Endothelial cell of umbilical vein (primary cell): ENCODE results near the gene CNPY1. TPM values are rescaled to one million over a fixed set of nuclear protein-coding genes. Genes with fewer than 3 reads are reported as not detected.
"Not testable (repeated sequence)": the region's sequence is repeated elsewhere in the genome, so short reads cannot be mapped to it uniquely, and the experiment has no call there.

Experiments used
- Bru-seq: library from RNA; stranded (reverse); fragments of 400-500 nt; gene quantifications from one replicate; lab custom pipeline; 2021; lab: Mats Ljungman, UMichigan
- BruChase-seq, 2 experiments: library from RNA; stranded (reverse); fragments of 400-500 nt; gene quantifications; one replicate each; lab custom pipeline; 2021; lab: Mats Ljungman, UMichigan
- BruUV-seq: library from RNA; stranded (reverse); fragments of 400-500 nt; replicated peaks from 2 replicates; lab custom pipeline; 2021; lab: Mats Ljungman, UMichigan
- CTCF ChIA-PET: fragments of 300-600, 350-600 bp; sonication (Branson Sonifier 250); formaldehyde crosslinking; loops from one replicate; lab custom pipeline; 2021; ENCODE audit warnings: antibody characterized with exemption, inconsistent platforms; lab: Charles Lee
- POLR2A ChIA-PET: fragments of 300-600, 350-600 bp; sonication (Branson Sonifier 250); formaldehyde crosslinking; loops from one replicate; lab custom pipeline; 2021; ENCODE audit warnings: antibody characterized with exemption, inconsistent platforms; lab: Charles Lee
- DNase-seq: peaks from one replicate; pipeline ENCODE4 v3.0.0-alpha.2; 2011; ENCODE audit warnings: low read depth, low spot score
- FAIRE-seq: peaks from 2 replicates; lab custom pipeline; 2011; peaks lifted over from hg19 to GRCh38; lab: Jason Lieb, UNC
- H2AFZ ChIP-seq: 2 replicates; pipeline ENCODE4 v1.6.0; 2012; ENCODE audit warnings: low read depth, low read length, control low read depth, inconsistent platforms
- H3K27ac ChIP-seq: 2 replicates; pipeline ENCODE4 v1.5.1; 2011; ENCODE audit warnings: low read depth, mild to moderate bottlenecking, control low read depth, low read length, moderate library complexity; ENCODE audit not compliant: insufficient read depth
- H3K27me3 ChIP-seq, 2 experiments: 2 replicates each; pipeline versions ENCODE4 v1.6.0 to v1.6.1; 2011; ENCODE audit warnings: low read length in 2 of 2, mixed read lengths in 1 of 2; ENCODE audit not compliant: control insufficient read depth in 2 of 2, insufficient read depth in 2 of 2
- H3K36me3 ChIP-seq, 2 experiments: 2 replicates in 1 of 2; 3 replicates in 1 of 2; pipeline ENCODE4 v1.5.1; 2011; ENCODE audit warnings: low read length in 2 of 2, mild to moderate bottlenecking in 1 of 2, moderate library complexity in 1 of 2; ENCODE audit not compliant: control insufficient read depth in 2 of 2, insufficient read depth in 2 of 2; ENCODE audit errors: extremely low read depth in 1 of 2
- H3K4me1 ChIP-seq: 3 replicates; pipeline ENCODE4 v1.5.1; 2011; ENCODE audit warnings: mild to moderate bottlenecking, low read length; ENCODE audit not compliant: control insufficient read depth, insufficient read depth; ENCODE audit errors: extremely low read depth
- H3K4me2 ChIP-seq: 2 replicates; pipeline ENCODE4 v1.6.1; 2011; ENCODE audit warnings: low read length, control low read depth, mixed read lengths; ENCODE audit not compliant: insufficient read depth
- H3K4me3 ChIP-seq, 3 experiments: fragments of 200-600 bp in 1 of 3; sonication (generic), shearing (Covaris generic) in 1 of 3; replicated peaks in 1 of 3; 2 replicates each; pipeline ENCODE4 v1.5.1; 2011 to 2016; ENCODE audit warnings: control low read depth in 3 of 3, low read length in 3 of 3, mild to moderate bottlenecking in 2 of 3, inconsistent platforms in 1 of 3, low read depth in 1 of 3, moderate library complexity in 1 of 3; ENCODE audit not compliant: insufficient read depth in 1 of 3
- H3K79me2 ChIP-seq: 2 replicates; pipeline ENCODE4 v1.6.0; 2012; ENCODE audit warnings: low read length, inconsistent platforms; ENCODE audit not compliant: control insufficient read depth, insufficient read depth
- H3K9ac ChIP-seq: replicated peaks from 2 replicates; pipeline ENCODE3; 2011; ENCODE audit warnings: low read length, control low read depth; ENCODE audit not compliant: insufficient read depth; ENCODE audit errors: extremely low read depth
- H3K9me1 ChIP-seq: replicated peaks from 3 replicates; pipeline ENCODE4 v1.6.0; 2011; ENCODE audit warnings: mild to moderate bottlenecking, low read length; ENCODE audit not compliant: control insufficient read depth, insufficient read depth; ENCODE audit errors: extremely low read depth
- H3K9me3 ChIP-seq: replicated peaks from 2 replicates; pipeline ENCODE4 v1.5.1; 2012; ENCODE audit warnings: low read length, inconsistent platforms; ENCODE audit not compliant: control insufficient read depth, insufficient read depth
- H4K20me1 ChIP-seq: replicated peaks from 2 replicates; pipeline ENCODE3; 2011; ENCODE audit warnings: mild to moderate bottlenecking, low read length; ENCODE audit not compliant: control insufficient read depth, insufficient read depth; ENCODE audit errors: extremely low read depth
- CTCF ChIP-seq, 2 donors: IDR thresholded peaks; 1 replicate in 1 of 2; 2 replicates in 1 of 2; pipeline ENCODE4 v1.5.1; 2011; ENCODE audit warnings: low read length in 2 of 2, mild to moderate bottlenecking in 2 of 2, moderate library complexity in 2 of 2, control low read depth in 1 of 2, inconsistent platforms in 1 of 2, low read depth in 1 of 2; ENCODE audit not compliant: insufficient read depth in 1 of 2; ENCODE audit errors: extremely low read depth in 1 of 2
- EZH2 ChIP-seq: IDR thresholded peaks from 2 replicates; pipeline ENCODE4 v1.6.1; 2012; ENCODE audit warnings: borderline replicate concordance, low read depth, mild to moderate bottlenecking, moderate library complexity, low read length, inconsistent platforms; ENCODE audit not compliant: severe bottlenecking
- FOS ChIP-seq: IDR thresholded peaks from 2 replicates; pipeline ENCODE4 v1.6.1; 2011; ENCODE audit warnings: mild to moderate bottlenecking, low read length, moderate library complexity, borderline replicate concordance; ENCODE audit not compliant: insufficient read depth
- GATA2 ChIP-seq: IDR thresholded peaks from 2 replicates; pipeline ENCODE4 v1.7.0; 2011; ENCODE audit warnings: low read depth, mild to moderate bottlenecking, moderate library complexity, mixed read lengths, low read length; ENCODE audit not compliant: insufficient read length, insufficient read depth
- JUN ChIP-seq: IDR thresholded peaks from 2 replicates; pipeline ENCODE4 v1.6.1; 2011; ENCODE audit warnings: borderline replicate concordance, low read depth; ENCODE audit not compliant: insufficient read length, insufficient read depth
- MAX ChIP-seq: IDR thresholded peaks from 2 replicates; pipeline ENCODE4 v1.6.1; 2011; ENCODE audit not compliant: insufficient read depth, insufficient read length
- MYC ChIP-seq: IDR thresholded peaks from one replicate; pipeline ENCODE4 v1.6.1; 2011; ENCODE audit warnings: mild to moderate bottlenecking, low read depth, low read length
- POLR2A ChIP-seq: IDR thresholded peaks from 2 replicates; pipeline ENCODE4 v1.6.1; 2012; ENCODE audit warnings: low read depth, mild to moderate bottlenecking, control low read depth, low read length
- POLR2AphosphoS5 ChIP-seq: IDR thresholded peaks from 2 replicates; pipeline ENCODE4 v1.6.1; 2012; ENCODE audit warnings: low read depth, mild to moderate bottlenecking, control low read depth, low read length, moderate library complexity; ENCODE audit not compliant: insufficient read depth
- dilution Hi-C: fragments of 300-500 bp; cut with MboI; formaldehyde crosslinking; loops from one replicate; pipeline ENCODE4 v1.15.0; 2019; ENCODE audit warnings: low sequenced_read_pairs; ENCODE audit not compliant: extremely low pct_ligation_motif_present
- intact Hi-C: fragments of 100-400 bp; cut with micrococcal nuclease; formaldehyde crosslinking; loops from one replicate; pipeline ENCODE4 v1.10.0; 2022
- long read RNA-seq: library from polyadenylated mRNA; stranded (forward); transcript quantifications from one replicate; pipeline ENCODE4 v2.0.0, GENCODE V29; 2021
- polyA minus RNA-seq, 3 experiments: library from RNA; depleted of rRNA, polyadenylated mRNA; stranded (reverse); fragments of >200 nt; gene quantifications; 1 replicate in 1 of 3; 2 replicates in 2 of 3; pipeline ENCODE4 v1.2.3, GENCODE V29; 2011
- polyA plus RNA-seq, 4 experiments: library from polyadenylated mRNA; depleted of rRNA in 3 of 4; stranded (reverse) in 3 of 4; unstranded in 1 of 4; fragments of >200 nt; gene quantifications; 2 replicates each; pipeline versions ENCODE4 v1.2.1 to v1.2.3, GENCODE V29; 2011 to 2012; ENCODE audit warnings: missing spikeins in 1 of 4
- total RNA-seq: library from RNA; stranded (reverse); gene quantifications from 2 replicates; pipeline ENCODE4 v1.2.3, GENCODE V29; 2021

CNPY1 gene
- not detected in 2 replicates for total RNA-seq
- not detected in 2 replicates for polyA plus RNA-seq
- polyA plus RNA-seq (2011; cell fraction: cytosol; rRNA removed): not detected in 2 replicates
- not detected in 2 replicates for polyA plus RNA-seq (2011; cell fraction: nucleus; rRNA removed)
- polyA plus RNA-seq (2012): not detected in 2 replicates
- not detected in 2 replicates for polyA minus RNA-seq
- polyA minus RNA-seq (2011; cell fraction: cytosol; rRNA and poly(A)+ RNA removed): not detected
- polyA minus RNA-seq (2011; cell fraction: nucleus; rRNA and poly(A)+ RNA removed): not detected in 2 replicates
- percentile 8 among the genes with signal in this experiment for Bru-seq, nascent RNA
- not detected for BruChase-seq, experiment 1, labeled RNA remaining after a 6-hour chase
- BruChase-seq, experiment 2, labeled RNA remaining after a 2-hour chase: not detected
- long read RNA-seq: 0 reads

- H3K4me3 ChIP-seq, H4K20me1 ChIP-seq, H3K4me1 ChIP-seq, intact Hi-C loops, H3K27ac ChIP-seq, BruUV-seq, DNase-seq, H3K36me3 ChIP-seq, H3K9me3 ChIP-seq, H3K27me3 ChIP-seq, H3K79me2 ChIP-seq, H3K9me1 ChIP-seq, dilution Hi-C loops, POLR2A ChIA-PET, FAIRE-seq, H3K4me2 ChIP-seq, H3K9ac ChIP-seq, H2AFZ ChIP-seq: not testable (repeated sequence)
- CTCF ChIA-PET: interaction anchor here (1.1 to 1.3 kb wide), 3 partner anchors 13 to 619 kb away, joined by 3 to 4 read pairs (median 4); no protein-coding TSS in a partner anchor
Observed at GRCh38 chr7:155546449-155546848, at the start of gene CNPY1. Gene CNPY1, minus strand, starts transcription at chr7:155546559. Its CDS starts 630 bp downstream, at chr7:155545929.

GRCh38 chr7:155594961-155595366 is 48.6 kb upstream of the CNPY1 start:
- DNase-seq (no peak), FAIRE-seq (no peak)
- Histone ChIP-seq H3K36me3 (no peaks in the 10 kb centered on the region), H3K27me3 (peaks cover 3 to 14% of the 10 kb centered on the region in 2 experiments), H2AFZ (no peak overlapping the region), H3K79me2 (no peaks in the 10 kb centered on the region), H3K9ac (no peak overlapping the region), H3K4me2 (no peak overlapping the region), H3K4me1 (no peaks in the 10 kb centered on the region), H3K4me3 (no peak overlapping the region), H3K27ac (no peak overlapping the region), H3K9me1 (no peaks in the 10 kb centered on the region), H3K9me3 (no peaks in the 10 kb centered on the region), H4K20me1 (no peaks in the 10 kb centered on the region)
- no TSS peak for BruUV-seq
- intact Hi-C loops (loop anchor here (5.0 kb wide), 1 partner anchor 668 kb away; no protein-coding TSS in a partner anchor), dilution Hi-C loops (no loop called here)
- POLR2A ChIA-PET: no interaction called here
- TF ChIP-seq FOS (no peak), EZH2 (no peak), POLR2AphosphoS5 (no peak), MAX (no peak), MYC (no peak), JUN (no peak), CTCF (IDR thresholded peaks at IDR 0.05; ENCODE audit: extremely low read depth in 1 of 2, insufficient read depth in 1 of 2, low read depth in 1 of 2, low read length in 2 of 2) (no peak), GATA2 (no peak), POLR2A (no peak)
- CTCF ChIA-PET: interaction anchor here (0.7 kb wide), 1 partner anchor 215 kb away, joined by 3 read pairs; no protein-coding TSS in a partner anchor
